B cell (primary cell): ENCODE data around the gene CCNG2. TPM values are rescaled to one million over a fixed set of nuclear protein-coding genes. Genes with fewer than 3 reads are reported as not detected.

ENCODE experiments used
- ATAC-seq: fragments of 200-7000 bp; cut with Tn5 transposase; one replicate; pipeline ENCODE4 v1.10.0; 2021; ENCODE audit warnings: low read depth, mild to moderate bottlenecking, moderate number of reproducible peaks, moderate library complexity
- CTCF ChIA-PET: fragments of 350-600 bp; sonication (Branson Sonifier 250); formaldehyde crosslinking; loops from one replicate; lab custom pipeline; 2021; ENCODE audit warnings: antibody characterized with exemption, inconsistent platforms; lab: Charles Lee
- POLR2A ChIA-PET: fragments of 350-600 bp; sonication (Branson Sonifier 250); formaldehyde crosslinking; loops from one replicate; lab custom pipeline; 2021; ENCODE audit warnings: antibody characterized with exemption; lab: Charles Lee
- DNase-seq: peaks from one replicate; pipeline ENCODE4 v3.0.0; 2013
- H2AFZ ChIP-seq: 2 replicates; pipeline ENCODE4 v1.6.1; 2012; ENCODE audit warnings: mild to moderate bottlenecking, low read depth, low read length; ENCODE audit not compliant: insufficient read depth, poor library complexity, severe bottlenecking
- H3K27ac ChIP-seq, 2 donors: 1 replicate in 1 of 2; 2 replicates in 1 of 2; pipeline ENCODE4 v1.5.1; 2012 to 2013; ENCODE audit warnings: low read length in 2 of 2, mild to moderate bottlenecking in 2 of 2, moderate library complexity in 1 of 2
- H3K27me3 ChIP-seq, 4 experiments: fragments of 200-600 bp in 1 of 4; sonication (generic) in 1 of 4; replicated peaks in 1 of 4; 1 replicate in 2 of 4; 2 replicates in 2 of 4; pipeline versions ENCODE4 v1.6.1 to v1.7.0; 2013 to 2016; ENCODE audit warnings: low read length in 3 of 4, mild to moderate bottlenecking in 2 of 4, mixed read lengths in 1 of 4, moderate library complexity in 1 of 4; ENCODE audit not compliant: insufficient read depth in 4 of 4, control insufficient read depth in 3 of 4; ENCODE audit errors: control extremely low read depth in 1 of 4
- H3K36me3 ChIP-seq, 2 experiments: replicated peaks in 1 of 2; 1 replicate in 1 of 2; 2 replicates in 1 of 2; pipeline versions ENCODE4 v1.6.1 to v1.7.1; 2013; ENCODE audit warnings: low read length in 1 of 2; ENCODE audit not compliant: insufficient read depth in 2 of 2, control insufficient read depth in 1 of 2; ENCODE audit errors: control extremely low read depth in 1 of 2, extremely low read depth in 1 of 2
- H3K4me1 ChIP-seq, 2 donors: fragments of 200-600 bp in 1 of 2; sonication (generic) in 1 of 2; 1 replicate in 1 of 2; 2 replicates in 1 of 2; pipeline versions ENCODE4 v1.5.1 to v1.6.1; 2013 to 2017; ENCODE audit warnings: low read length in 2 of 2; ENCODE audit not compliant: control insufficient read depth in 2 of 2, insufficient read depth in 2 of 2
- H3K4me2 ChIP-seq: replicated peaks from 2 replicates; pipeline ENCODE3; 2012; ENCODE audit warnings: mild to moderate bottlenecking, low read depth, low read length; ENCODE audit not compliant: poor library complexity, severe bottlenecking
- H3K4me3 ChIP-seq, 5 experiments: fragments of 200-600 bp in 1 of 5; sonication (generic) in 1 of 5; 1 replicate in 3 of 5; 2 replicates in 2 of 5; pipeline versions ENCODE4 v1.5.1 to v1.7.0; 2011 to 2016; ENCODE audit warnings: low read length in 4 of 5, mild to moderate bottlenecking in 4 of 5, low read depth in 2 of 5, control low read depth in 1 of 5, moderate library complexity in 1 of 5; ENCODE audit not compliant: insufficient read depth in 1 of 5; ENCODE audit errors: control extremely low read depth in 1 of 5, extremely low read depth in 1 of 5
- H3K79me2 ChIP-seq: fragments of 200-600 bp; sonication (generic); one replicate; pipeline ENCODE4 v1.6.0; 2016; ENCODE audit warnings: low read length; ENCODE audit not compliant: control insufficient read depth, insufficient read depth
- H3K9ac ChIP-seq: fragments of 200-600 bp; sonication (generic); 2 replicates; pipeline ENCODE4 v1.6.1; 2017; ENCODE audit warnings: mild to moderate bottlenecking, low read length, moderate library complexity
- H3K9me3 ChIP-seq, 3 donors: one replicate each; pipeline versions ENCODE4 v1.6.1 to v1.7.1; 2013; ENCODE audit warnings: low read length in 2 of 3; ENCODE audit not compliant: control insufficient read depth in 2 of 3, insufficient read depth in 1 of 3; ENCODE audit errors: control extremely low read depth in 1 of 3
- H4K20me1 ChIP-seq: 2 replicates; pipeline ENCODE4 v1.6.0; 2012; ENCODE audit warnings: mild to moderate bottlenecking, low read length; ENCODE audit not compliant: insufficient read depth, control insufficient read depth, poor library complexity, severe bottlenecking
- H3K27ac Mint-ChIP-seq: one replicate; pipeline ENCODE4 v1.8.0; 2021; ENCODE audit warnings: mixed read lengths
- H3K27me3 Mint-ChIP-seq: one replicate; pipeline ENCODE4 v1.8.0; 2021; ENCODE audit warnings: mixed read lengths
- H3K4me1 Mint-ChIP-seq: one replicate; pipeline ENCODE4 v1.8.0; 2021; ENCODE audit warnings: mixed read lengths
- H3K4me3 Mint-ChIP-seq: one replicate; pipeline ENCODE4 v1.8.0; 2021; ENCODE audit warnings: mixed read lengths
- H3K9me3 Mint-ChIP-seq: one replicate; pipeline ENCODE4 v1.8.0; 2022; ENCODE audit warnings: mixed read lengths; ENCODE audit not compliant: insufficient read depth
- CTCF ChIP-seq: fragments of 200-600 bp; IDR thresholded peaks from one replicate; pipeline ENCODE4 v1.8.0; 2022; ENCODE audit warnings: antibody characterized with exemption, mild to moderate bottlenecking
- EZH2 ChIP-seq: IDR thresholded peaks from 2 replicates; pipeline ENCODE4 v1.6.1; 2012; ENCODE audit warnings: borderline replicate concordance, low read depth, mild to moderate bottlenecking, moderate library complexity, low read length; ENCODE audit not compliant: insufficient read depth, poor library complexity, severe bottlenecking
- WGBS: methylation state at CpG from one replicate; pipeline ENCODE4 v1.1.5; 2013; ENCODE audit warnings: missing lambda C conversion rate; ENCODE audit not compliant: insufficient coverage; 5-methylcytosine and 5-hydroxymethylcytosine counted together
- intact Hi-C: fragments of 100-400 bp; cut with micrococcal nuclease; formaldehyde crosslinking; loops from one replicate; pipeline ENCODE4 v1.10.0; 2022
- polyA plus RNA-seq: library from polyadenylated mRNA; depleted of rRNA; stranded (reverse); fragments of >200 nt; gene quantifications from 2 replicates; pipeline ENCODE4 v1.2.3, GENCODE V29; 2012
- total RNA-seq, 2 donors: library from RNA; stranded (reverse); fragments of 120-200 nt in 1 of 2; gene quantifications; 1 replicate in 1 of 2; 2 replicates in 1 of 2; pipeline versions ENCODE4 v1.2.3 to v1.2.4, GENCODE V29; 2013 to 2022

The CCNG2 gene
- total and polyA plus RNA-seq, 2 donors (not counting 1 experiment from before 2014, with no cell fraction given) = 39.9 to 71.9 TPM

DNA sequence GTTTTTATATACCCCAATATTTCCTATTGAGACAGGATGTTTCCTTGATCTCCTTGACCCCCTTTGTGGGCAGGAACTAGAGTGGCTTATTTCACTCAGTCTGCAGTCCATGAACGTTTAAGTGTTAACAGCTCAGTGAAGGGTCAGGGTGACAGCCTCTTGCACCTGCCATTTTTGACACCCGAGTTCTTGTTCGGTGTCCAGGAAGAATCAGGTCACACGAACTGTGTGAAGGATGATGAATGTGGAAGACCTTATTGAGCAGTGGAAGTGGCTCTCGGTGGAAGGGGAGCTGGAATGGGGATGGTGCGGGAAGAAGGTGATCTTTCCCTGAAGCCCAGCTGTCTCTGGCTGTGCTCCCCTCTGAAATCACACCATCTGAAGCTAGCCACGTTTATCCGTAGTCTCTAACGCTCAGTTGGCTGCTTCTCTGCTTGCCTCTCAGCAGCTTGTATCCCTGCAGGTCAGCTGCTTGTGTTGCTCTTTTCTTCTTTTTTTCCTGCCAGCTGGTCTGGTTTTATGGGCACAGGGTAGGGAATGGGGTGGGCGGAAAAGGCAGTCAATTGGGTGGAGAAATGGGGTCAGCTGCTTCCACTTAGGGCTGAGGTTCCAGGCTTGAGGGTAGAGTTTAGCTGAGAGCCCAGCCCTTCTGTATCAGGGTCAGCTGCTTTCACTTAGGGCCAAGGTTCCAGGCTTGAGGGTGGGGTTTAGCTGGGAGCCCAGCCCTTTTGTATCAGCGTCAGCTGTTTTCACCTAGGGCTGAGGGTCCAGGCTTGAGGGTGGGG, 29.0 kb upstream of the CCNG2 start:
- no peaks in the 10 kb centered on the region for H3K79me2 ChIP-seq
- H3K9me3 Mint-ChIP-seq = peaks cover 3% of the 10 kb centered on the region
- H3K27ac Mint-ChIP-seq = peak overlapping the region; percentile 96
- no peaks in the 10 kb centered on the region for H4K20me1 ChIP-seq
- H3K4me3 ChIP-seq = no peak overlapping the region
- TF ChIP-seq EZH2 = no peak
- no peak for TF ChIP-seq CTCF
- intact Hi-C loops = loop anchor here (1.0 to 2.0 kb wide), 3 partner anchors 27 to 65 kb away; partner anchors contain the start of gene CCNI
- H3K9ac ChIP-seq = peak overlapping the region; percentile 16
- H3K27me3 Mint-ChIP-seq = no peaks in the 10 kb centered on the region
- WGBS = 77% methylated on average over 9 of the region's 11 CpGs
- CTCF ChIA-PET = interaction anchor here (0.6 to 9.5 kb wide), 7 partner anchors 7 to 75 kb away, joined by 3 to 109 read pairs (median 7); partner anchors contain the start of gene CCNG2
- H3K4me1 Mint-ChIP-seq = peaks cover 55% of the 10 kb centered on the region
- peaks cover 52 to 56% of the 10 kb centered on the region in 2 donors for H3K4me1 ChIP-seq
- POLR2A ChIA-PET = interaction anchor here (1.0 to 4.8 kb wide), 2 partner anchors 22 to 28 kb away, joined by 3 to 34 read pairs; partner anchors contain the start of gene CCNG2
- peak overlapping the region; percentile 81 to 90 for H3K27ac ChIP-seq
- no peaks in the 10 kb centered on the region for H3K36me3 ChIP-seq
- no peaks in the 10 kb centered on the region for H3K9me3 ChIP-seq
- peak overlapping the region; percentile 35 for H2AFZ ChIP-seq
- H3K27me3 ChIP-seq = no peaks in the 10 kb centered on the region
- DNase-seq = no peak
- H3K4me3 Mint-ChIP-seq = peak overlapping the region; percentile 10
- ATAC-seq = no peak
- H3K4me2 ChIP-seq = peak overlapping the region; percentile 59
